ENCODE results near the gene MYO1A.
"Not testable (repeated sequence)": the region's sequence is repeated elsewhere in the genome, so short reads cannot be mapped to it uniquely, and the experiment has no call there.

MYO1A gene

DNA sequence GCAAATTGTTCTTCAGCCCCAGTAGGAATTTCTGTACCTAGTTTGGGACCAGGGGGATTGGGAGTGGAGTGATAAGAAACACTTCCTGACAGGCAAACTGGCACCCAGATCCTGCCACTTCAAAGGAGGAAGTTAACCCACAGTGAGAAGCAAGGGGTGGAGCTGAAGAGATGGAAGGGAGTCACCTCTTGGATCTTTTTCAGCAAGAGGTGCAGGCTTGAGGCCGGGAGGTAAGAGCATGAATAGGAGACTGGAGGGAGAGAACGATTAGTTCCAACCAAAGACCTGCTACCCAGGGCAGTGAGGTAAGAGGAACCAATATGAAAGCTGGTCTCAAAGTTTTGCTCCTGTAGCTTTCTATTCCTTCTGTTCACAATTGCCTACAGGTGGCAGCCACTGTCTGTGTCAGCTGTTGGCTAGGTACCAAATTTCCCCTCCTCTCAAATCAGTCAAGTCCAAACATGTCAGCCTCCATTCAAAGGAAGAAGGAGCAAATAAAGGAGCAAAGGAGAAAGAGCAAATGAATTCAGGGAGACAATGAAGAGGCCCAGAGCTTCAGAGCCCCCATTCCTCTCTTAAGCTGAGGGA is 18.7 kb downstream of the MYO1A start:
- TF ChIP-seq, protein P1, sequence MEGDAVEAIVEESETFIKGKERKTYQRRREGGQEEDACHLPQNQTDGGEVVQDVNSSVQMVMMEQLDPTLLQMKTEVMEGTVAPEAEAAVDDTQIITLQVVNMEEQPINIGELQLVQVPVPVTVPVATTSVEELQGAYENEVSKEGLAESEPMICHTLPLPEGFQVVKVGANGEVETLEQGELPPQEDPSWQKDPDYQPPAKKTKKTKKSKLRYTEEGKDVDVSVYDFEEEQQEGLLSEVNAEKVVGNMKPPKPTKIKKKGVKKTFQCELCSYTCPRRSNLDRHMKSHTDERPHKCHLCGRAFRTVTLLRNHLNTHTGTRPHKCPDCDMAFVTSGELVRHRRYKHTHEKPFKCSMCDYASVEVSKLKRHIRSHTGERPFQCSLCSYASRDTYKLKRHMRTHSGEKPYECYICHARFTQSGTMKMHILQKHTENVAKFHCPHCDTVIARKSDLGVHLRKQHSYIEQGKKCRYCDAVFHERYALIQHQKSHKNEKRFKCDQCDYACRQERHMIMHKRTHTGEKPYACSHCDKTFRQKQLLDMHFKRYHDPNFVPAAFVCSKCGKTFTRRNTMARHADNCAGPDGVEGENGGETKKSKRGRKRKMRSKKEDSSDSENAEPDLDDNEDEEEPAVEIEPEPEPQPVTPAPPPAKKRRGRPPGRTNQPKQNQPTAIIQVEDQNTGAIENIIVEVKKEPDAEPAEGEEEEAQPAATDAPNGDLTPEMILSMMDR (conservative IDR thresholded peaks at IDR 0.05): no peak
- TF ChIP-seq ZFX (IDR thresholded peaks at IDR 0.05): no peak

DNA sequence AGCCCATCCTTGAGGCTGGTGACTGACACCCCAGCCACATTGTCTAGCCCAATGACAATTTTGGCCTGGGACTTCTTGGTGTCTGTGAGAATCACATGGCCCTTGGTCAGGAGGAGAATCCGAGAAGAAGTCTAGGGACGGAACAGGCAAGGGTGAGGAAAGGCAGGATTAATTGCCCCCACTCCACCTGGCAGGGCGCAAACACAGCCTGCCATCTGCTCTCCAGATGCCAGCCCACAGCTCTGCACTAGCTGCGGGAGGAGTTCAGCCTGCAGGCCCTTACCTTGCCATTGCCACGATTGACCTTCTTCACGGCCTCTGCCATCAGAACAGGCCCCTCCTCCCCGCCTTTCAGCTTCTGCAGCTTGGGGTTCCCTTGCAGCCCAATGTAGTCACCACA is 20.5 kb downstream of the MYO1A start:
- no peak overlapping the region for H3K27ac ChIP-seq
- TF ChIP-seq ZFX (IDR thresholded peaks at IDR 0.05): no peak
- TF ChIP-seq, protein P1 (conservative IDR thresholded peaks at IDR 0.05): no peak

More for the DNA sequence above, 18.7 kb downstream of the MYO1A start:
- H3K27ac ChIP-seq: no peak overlapping the region

DNA sequence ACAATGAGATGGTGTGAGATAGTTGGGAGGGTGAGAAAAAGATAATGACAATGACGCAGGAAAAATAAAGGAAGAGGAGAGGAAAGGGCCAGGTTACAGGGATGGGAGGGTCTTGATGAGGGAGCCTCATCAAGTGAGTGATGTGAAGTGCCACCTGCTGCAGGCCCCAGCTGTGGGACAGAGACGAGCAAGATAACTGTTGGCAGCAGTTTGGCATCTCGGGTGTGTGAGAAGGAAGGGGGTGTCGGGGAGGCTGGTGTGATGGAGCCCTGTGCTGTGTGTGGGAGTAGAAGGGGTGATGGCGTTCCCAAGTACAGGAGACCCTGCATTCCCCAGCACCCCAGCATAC is 22.1 kb downstream of the MYO1A start:
- TF ChIP-seq, protein P1 (conservative IDR thresholded peaks at IDR 0.05): no peak
- no peak for TF ChIP-seq ZFX (IDR thresholded peaks at IDR 0.05)
- H3K27ac ChIP-seq: no peak overlapping the region

DNA sequence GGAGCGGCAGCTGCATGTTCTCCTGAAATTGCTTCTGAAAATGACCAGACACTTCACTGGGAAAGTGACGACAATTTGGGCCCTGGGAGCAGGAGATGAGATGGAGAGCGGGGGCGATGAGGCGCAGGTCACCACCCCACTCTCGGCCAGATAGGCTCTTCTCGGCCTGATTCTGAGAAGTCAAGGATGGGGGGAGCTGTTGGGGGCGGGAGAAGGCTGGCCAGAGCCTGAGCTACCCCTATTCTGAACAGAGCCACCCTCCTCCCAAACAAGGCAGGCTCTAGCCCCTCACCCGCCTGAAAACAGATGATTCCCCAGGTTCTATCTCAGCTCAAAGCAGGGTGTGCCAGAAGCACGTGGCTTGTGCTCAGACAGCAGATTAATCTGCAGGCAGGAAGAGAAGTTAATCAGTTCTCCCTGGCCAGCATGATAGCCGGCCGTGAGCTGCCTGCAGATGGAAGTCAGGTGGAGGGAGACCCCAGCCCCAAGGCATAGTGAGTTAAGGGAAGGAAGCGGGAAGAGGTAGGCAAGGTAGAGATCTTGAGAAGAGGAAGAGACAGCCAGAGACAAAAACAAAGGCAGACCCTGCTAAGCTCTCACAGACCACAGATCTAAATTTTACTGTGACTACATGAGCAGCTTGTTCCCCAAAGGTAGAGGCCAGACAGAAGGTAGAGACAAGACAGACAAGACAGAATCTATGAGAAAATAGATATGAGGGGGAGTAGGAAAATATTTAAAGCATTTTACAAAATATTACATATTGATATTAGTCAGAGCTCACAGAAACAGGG is 22.7 kb downstream of the MYO1A start:
- no peak overlapping the region for H3K27ac ChIP-seq
- TF ChIP-seq ZFX (IDR thresholded peaks at IDR 0.05): no peak
- TF ChIP-seq, protein P1 (conservative IDR thresholded peaks at IDR 0.05): no peak

DNA sequence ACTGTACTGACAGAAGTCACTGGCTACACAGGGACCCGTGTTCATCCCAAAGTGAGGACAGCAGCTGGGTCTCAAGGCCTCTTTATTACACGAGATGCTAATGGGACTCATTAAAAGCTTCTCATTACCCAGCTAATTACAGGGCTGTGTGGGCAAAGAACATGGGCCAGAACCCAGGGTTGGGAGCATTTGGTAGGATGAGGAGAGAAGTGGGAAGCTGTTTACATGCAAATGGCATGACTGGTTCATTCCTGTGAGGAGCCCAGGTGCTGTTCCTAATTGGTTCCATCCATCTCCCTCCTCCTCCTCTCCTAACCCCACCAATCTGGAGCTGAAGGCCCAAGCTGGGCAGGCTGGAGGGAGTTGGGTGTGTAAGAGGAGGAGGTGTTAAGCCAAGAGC is 24.7 kb downstream of the MYO1A start:
- TF ChIP-seq, protein P1 (conservative IDR thresholded peaks at IDR 0.05): no peak
- no peak for TF ChIP-seq ZFX (IDR thresholded peaks at IDR 0.05)
- no peak overlapping the region for H3K27ac ChIP-seq

DNA sequence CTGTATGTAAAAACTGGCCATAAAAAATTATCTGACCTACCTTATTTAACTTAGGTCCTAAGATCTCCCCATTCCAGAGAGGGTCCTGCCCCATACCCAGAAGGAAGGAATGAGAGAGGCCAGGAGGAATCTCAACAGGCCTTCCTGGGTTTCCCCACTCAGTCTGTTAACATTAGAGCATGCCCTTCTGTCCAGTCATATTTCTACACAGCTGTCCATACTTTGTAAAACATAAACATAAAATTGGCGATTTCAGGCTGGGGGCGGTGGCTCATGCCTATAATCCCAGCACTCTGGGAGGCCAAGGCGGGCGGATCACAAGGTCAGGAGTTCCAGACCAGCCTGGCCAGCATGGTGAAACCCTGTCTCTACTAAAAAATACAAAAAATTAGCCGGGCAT is 27.6 kb downstream of the MYO1A start:
- not testable (repeated sequence) for H3K27ac ChIP-seq

DNA sequence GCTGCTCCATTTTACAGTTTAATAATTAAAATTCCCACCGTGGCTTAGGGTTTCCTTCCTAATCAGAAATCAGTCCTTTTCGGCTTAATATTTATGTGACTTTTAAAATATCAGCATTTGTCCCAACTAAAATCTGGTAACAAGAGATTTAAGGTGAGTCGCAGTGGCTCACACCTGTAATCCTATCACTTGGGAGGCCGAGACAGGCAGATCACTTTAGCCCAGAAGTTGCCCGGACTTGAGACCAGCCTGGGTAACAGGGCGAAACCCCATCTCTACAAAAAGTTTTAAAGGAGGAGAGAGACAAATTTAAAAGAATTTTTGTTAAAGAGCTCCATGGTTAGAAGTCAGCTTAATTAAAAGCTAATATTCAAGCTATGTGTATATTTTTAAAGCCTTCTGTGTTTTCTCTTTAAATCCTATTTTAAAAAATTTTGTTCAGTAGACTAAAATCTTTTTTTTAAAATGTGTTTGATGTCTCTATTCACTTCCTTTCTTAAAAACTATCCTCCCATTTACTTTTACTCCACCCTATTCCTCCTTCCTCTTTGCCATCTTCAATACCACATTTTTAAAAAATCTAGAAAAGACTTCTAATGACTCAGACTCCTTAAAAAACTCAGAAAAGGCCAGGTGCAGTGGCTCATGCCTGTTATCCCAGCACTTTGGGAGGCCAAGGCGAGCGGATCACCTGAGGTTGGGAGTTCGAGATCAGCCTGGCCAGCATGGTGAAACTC is 29.8 kb downstream of the MYO1A start:
- H3K27ac ChIP-seq: no peak overlapping the region
- TF ChIP-seq, protein P1 (conservative IDR thresholded peaks at IDR 0.05): no peak
- TF ChIP-seq ZFX (IDR thresholded peaks at IDR 0.05): no peak
